ENCODE data around the gene CAP2. TPM values are rescaled to one million over a fixed set of nuclear protein-coding genes. Genes with fewer than 3 reads are reported as not detected.
"Not testable (repeated sequence)": the region's sequence is repeated elsewhere in the genome, so short reads cannot be mapped to it uniquely, and the experiment has no call there.

CAP2 gene
- total and polyA plus RNA-seq, 10 donors: 0.68 to 2.8 (median 1.8) TPM

DNA sequence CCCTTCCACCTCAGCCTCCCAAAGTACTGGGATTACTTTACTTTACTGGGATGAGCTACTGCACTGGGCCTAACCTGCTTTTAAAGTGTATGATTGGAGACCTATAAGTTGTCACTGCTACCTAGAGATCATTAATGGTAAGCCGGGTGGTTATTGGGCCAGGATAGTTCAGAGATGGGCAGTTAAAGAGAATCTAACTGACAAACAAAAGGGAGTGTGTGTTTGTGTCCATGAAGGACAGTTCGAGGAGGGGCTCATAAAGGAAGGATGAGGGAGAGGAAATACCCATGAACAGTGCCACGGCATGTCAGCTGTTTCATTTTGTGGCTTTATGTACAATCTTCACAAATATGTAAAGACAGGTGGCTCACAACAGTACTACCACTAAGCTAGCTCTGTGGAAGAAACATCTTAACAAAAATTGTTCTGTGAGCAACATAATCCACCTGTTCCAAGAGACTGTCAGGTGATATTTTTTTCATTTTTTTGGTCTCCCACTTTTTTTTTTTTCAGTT lies 137.0 kb downstream of the CAP2 start:
- no peak for DNase-seq
- TF ChIP-seq, protein P1, sequence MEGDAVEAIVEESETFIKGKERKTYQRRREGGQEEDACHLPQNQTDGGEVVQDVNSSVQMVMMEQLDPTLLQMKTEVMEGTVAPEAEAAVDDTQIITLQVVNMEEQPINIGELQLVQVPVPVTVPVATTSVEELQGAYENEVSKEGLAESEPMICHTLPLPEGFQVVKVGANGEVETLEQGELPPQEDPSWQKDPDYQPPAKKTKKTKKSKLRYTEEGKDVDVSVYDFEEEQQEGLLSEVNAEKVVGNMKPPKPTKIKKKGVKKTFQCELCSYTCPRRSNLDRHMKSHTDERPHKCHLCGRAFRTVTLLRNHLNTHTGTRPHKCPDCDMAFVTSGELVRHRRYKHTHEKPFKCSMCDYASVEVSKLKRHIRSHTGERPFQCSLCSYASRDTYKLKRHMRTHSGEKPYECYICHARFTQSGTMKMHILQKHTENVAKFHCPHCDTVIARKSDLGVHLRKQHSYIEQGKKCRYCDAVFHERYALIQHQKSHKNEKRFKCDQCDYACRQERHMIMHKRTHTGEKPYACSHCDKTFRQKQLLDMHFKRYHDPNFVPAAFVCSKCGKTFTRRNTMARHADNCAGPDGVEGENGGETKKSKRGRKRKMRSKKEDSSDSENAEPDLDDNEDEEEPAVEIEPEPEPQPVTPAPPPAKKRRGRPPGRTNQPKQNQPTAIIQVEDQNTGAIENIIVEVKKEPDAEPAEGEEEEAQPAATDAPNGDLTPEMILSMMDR (IDR thresholded peaks at IDR 0.05 in 8 of 11, conservative IDR thresholded peaks at IDR 0.05 in 3 of 11): no peak
- H3K36me3 ChIP-seq: no peaks in the 10 kb centered on the region
- H3K27me3 ChIP-seq (replicated peaks in 1 of 7): peaks cover 0 to 5% (median 0%) of the 10 kb centered on the region in 7 donors
- no peak overlapping the region for H3K27ac ChIP-seq
- no peak overlapping the region for H3K4me3 ChIP-seq
- H3K9me3 ChIP-seq: no peaks in the 10 kb centered on the region
- no peaks in the 10 kb centered on the region for H3K4me1 ChIP-seq
- intact Hi-C loops (cut with DNase I; ENCODE audit: low total_unique reads): no loop called here
- WGBS, 5 donors: 49 to 67% (median 59%) methylated on average over 3 of the region's 3 CpGs

DNA sequence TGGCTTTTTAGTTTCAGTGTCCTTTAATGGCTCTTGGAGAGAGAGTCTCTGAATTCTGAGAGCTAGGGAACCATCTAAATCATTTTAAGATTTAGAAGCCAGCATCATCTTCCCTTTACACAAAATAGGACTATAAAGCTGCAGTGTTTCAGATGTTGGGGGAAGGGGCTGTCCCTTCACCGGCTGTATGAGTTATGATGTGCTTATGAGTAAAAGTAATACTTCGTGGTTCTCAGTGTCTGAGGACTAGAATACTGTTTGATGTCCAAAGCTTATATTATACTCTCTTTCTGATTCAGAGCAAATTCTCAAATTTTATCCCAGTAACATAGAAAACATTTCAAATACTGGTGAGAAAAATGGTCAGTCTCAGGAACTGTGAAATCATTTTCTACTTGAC lies 143.2 kb downstream of the CAP2 start:
- no peaks in the 10 kb centered on the region for H3K4me1 ChIP-seq
- no peak overlapping the region for H3K27ac ChIP-seq
- no peaks in the 10 kb centered on the region for H3K36me3 ChIP-seq
- no peak for TF ChIP-seq POLR2A (IDR thresholded peaks at IDR 0.05)
- TF ChIP-seq POLR2AphosphoS5 (IDR thresholded peaks at IDR 0.05): no peak
- TF ChIP-seq, protein P1 (IDR thresholded peaks at IDR 0.05 in 8 of 11, conservative IDR thresholded peaks at IDR 0.05 in 3 of 11): no peak
- intact Hi-C loops (cut with DNase I; ENCODE audit: low total_unique reads): no loop called here
- 49 to 66% (median 59%) methylated on average over 2 of the region's 2 CpGs for WGBS, 5 donors
- no peak for DNase-seq
- H3K27me3 ChIP-seq (replicated peaks in 1 of 7): peaks cover 0 to 5% (median 0%) of the 10 kb centered on the region in 7 donors
- no peaks in the 10 kb centered on the region for H3K9me3 ChIP-seq
- H3K4me3 ChIP-seq: no peak overlapping the region

DNA sequence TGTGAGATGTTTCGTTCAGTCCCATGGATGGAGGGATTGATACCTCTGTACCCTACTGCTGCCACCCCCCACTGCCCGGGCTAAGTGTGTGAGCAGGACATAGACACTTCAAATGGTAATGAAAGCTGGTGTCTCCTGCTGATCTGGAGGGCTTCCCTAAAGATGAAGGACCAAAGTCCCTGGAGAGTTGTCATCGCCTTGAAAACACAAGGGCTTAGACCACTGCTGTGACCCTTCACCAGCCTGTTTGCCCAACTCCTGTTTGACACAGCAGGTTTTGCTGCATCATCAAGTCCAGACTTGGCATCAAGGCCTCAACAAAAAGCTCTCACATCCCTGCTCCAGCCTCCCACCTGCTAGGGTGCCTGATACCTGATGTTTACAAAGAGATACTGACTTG lies 148.8 kb downstream of the CAP2 start:
- Histone ChIP-seq H3K4me3 (no peak overlapping the region), H3K36me3 (no peaks in the 10 kb centered on the region), H3K27ac (no peak overlapping the region), H3K27me3 (replicated peaks in 1 of 7) (no peaks in the 10 kb centered on the region), H3K9me3 (peaks cover 0 to 4% (median 0%) of the 10 kb centered on the region in 8 donors), H3K4me1 (no peaks in the 10 kb centered on the region)
- TF ChIP-seq, protein P1 (IDR thresholded peaks at IDR 0.05 in 8 of 11, conservative IDR thresholded peaks at IDR 0.05 in 3 of 11): no peak
- intact Hi-C loops (cut with DNase I; ENCODE audit: low total_unique reads): no loop called here
- DNase-seq: no peak
- WGBS, 5 donors: 80 to 95% (median 91%) methylated on average over 3 of the region's 3 CpGs

DNA sequence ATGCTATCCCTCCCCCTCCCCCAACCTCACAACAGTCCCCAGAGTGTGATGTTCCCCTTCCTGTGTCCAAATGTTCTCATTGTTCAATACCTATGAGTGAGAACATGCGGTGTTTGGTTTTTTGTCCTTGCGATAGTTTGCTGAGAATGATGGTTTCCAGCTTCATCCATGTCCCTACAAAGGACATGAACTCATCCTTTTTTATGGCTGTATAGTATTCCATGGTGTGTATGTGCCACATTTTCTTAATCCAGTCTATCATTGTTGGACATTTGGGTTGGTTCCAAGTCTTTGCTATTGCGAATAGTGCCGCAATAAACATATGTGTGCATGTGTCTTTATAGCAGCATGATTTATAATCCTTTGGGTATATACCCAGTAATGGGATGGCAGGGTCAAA lies 152.3 kb downstream of the CAP2 start:
- H3K36me3 ChIP-seq; DNase-seq; H3K27me3 ChIP-seq (replicated peaks in 1 of 7); intact Hi-C loops (cut with DNase I; ENCODE audit: low total_unique reads); H3K9me3 ChIP-seq; H3K4me3 ChIP-seq; H3K4me1 ChIP-seq; H3K27ac ChIP-seq: not testable (repeated sequence)
- 89 to 97% (median 95%) methylated on average over 2 to 4 of the region's 4 CpGs for WGBS, 5 donors

DNA sequence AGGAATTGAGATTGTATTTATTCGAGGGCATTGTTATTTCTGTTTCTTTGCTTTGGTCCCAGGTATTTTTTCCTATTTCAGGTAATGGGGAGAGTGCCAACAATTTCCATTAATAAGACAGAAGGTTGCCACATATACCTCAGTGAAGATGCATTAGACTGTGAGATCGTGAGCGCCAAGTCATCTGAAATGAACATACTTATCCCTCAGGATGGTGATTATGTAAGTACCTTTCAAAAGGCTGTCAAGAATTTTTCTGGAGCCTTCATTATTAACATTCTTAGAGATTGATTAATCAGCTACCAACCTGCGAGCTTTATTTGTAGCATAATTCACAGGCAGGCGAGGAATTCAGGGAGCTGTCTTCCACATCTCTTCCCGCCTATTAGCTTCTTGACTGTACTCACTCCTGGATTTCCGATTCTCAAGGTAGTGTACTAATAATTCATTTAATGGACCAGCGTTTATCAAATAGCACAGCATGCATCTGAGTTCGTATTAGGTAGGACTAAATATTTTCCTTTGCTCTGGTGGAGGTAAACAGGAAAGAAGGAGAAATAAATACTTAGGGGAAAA lies 158.1 kb downstream of the CAP2 start:
- WGBS, 5 donors: 87 to 92% (median 91%) methylated on average over 9 of the region's 9 CpGs

More for the DNA sequence above, 158.1 kb downstream of the CAP2 start:
- TF ChIP-seq POLR2AphosphoS5 (IDR thresholded peaks at IDR 0.05) (no peak), POLR2A (IDR thresholded peaks at IDR 0.05) (no peak)
- TF ChIP-seq, protein P1 (IDR thresholded peaks at IDR 0.05 in 8 of 11, conservative IDR thresholded peaks at IDR 0.05 in 3 of 11): no peak
- no peak overlapping the region for H3K27ac ChIP-seq
- H3K9me3 ChIP-seq: no peaks in the 10 kb centered on the region
- no peak overlapping the region for H3K4me3 ChIP-seq
- no peak for DNase-seq
- no peaks in the 10 kb centered on the region for H3K27me3 ChIP-seq (replicated peaks in 1 of 7)
- H3K4me1 ChIP-seq: no peaks in the 10 kb centered on the region
- no peaks in the 10 kb centered on the region for H3K36me3 ChIP-seq
- intact Hi-C loops (cut with DNase I; ENCODE audit: low total_unique reads): no loop called here
